Epithelial cell of proximal tubule (primary cell): Measurements from ENCODE around the gene CYP2J2. TPM values are rescaled to one million over a fixed set of nuclear protein-coding genes. Genes with fewer than 3 reads are reported as not detected.

Experiments used
- DNase-seq: peaks from one replicate; pipeline ENCODE4 v3.0.0-alpha.2; 2011; ENCODE audit warnings: low read depth
- H3K4me3 ChIP-seq: 2 replicates; pipeline ENCODE4 v1.5.1; 2011; ENCODE audit warnings: low read depth, mild to moderate bottlenecking, low read length
- total RNA-seq: library from RNA; depleted of rRNA; stranded (reverse); fragments of >200 nt; gene quantifications from 2 replicates; pipeline ENCODE4 v1.2.3, GENCODE V29; 2015
- TF ChIP-seq, protein P1 (sequence below): conservative IDR thresholded peaks from 2 replicates; pipeline ENCODE4 v1.5.1; 2012; ENCODE audit warnings: low read depth, mild to moderate bottlenecking, low read length

CYP2J2 gene
- total RNA-seq, 1 donor from 2014 or later = 4.3 TPM

DNA sequence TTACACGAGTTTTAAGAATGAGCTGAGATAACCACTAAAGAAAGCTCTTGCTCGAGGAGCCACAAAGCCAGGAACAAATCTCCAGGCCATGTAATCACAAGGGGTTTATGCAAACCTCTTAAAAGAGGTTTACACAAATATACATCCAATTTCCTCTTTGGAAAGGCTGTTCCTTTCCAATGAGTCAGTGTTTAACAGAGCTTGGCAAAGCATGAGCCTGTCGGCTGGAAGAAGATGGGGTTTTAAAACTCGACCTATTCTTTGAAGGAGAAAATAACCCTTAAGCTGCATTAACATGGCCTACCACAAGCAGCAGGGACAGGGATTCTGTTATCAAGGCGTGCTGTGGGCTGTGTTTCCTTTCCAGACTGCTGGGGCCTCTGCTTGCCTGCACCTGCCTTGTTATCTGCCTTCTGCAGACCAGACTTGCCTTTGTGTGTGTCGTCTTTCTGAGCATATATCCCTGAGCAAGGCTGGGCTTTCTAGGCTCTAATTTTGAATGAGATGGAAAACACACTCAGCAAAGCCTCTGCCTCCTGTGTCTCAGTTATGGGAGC is 40.6 kb upstream of the CYP2J2 start:
- H3K4me3 ChIP-seq = no peak overlapping the region
- TF ChIP-seq, protein P1, sequence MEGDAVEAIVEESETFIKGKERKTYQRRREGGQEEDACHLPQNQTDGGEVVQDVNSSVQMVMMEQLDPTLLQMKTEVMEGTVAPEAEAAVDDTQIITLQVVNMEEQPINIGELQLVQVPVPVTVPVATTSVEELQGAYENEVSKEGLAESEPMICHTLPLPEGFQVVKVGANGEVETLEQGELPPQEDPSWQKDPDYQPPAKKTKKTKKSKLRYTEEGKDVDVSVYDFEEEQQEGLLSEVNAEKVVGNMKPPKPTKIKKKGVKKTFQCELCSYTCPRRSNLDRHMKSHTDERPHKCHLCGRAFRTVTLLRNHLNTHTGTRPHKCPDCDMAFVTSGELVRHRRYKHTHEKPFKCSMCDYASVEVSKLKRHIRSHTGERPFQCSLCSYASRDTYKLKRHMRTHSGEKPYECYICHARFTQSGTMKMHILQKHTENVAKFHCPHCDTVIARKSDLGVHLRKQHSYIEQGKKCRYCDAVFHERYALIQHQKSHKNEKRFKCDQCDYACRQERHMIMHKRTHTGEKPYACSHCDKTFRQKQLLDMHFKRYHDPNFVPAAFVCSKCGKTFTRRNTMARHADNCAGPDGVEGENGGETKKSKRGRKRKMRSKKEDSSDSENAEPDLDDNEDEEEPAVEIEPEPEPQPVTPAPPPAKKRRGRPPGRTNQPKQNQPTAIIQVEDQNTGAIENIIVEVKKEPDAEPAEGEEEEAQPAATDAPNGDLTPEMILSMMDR = no peak
- DNase-seq = no peak

GRCh38 chr1:59952065-59952464 is 25.5 kb upstream of the CYP2J2 start:
- TF ChIP-seq, protein P1 = no peak

GRCh38 chr1:59949648-59950047 is 23.1 kb upstream of the CYP2J2 start:
- TF ChIP-seq, protein P1 = no peak
- no peak overlapping the region for H3K4me3 ChIP-seq
- DNase-seq = no peak

More at GRCh38 chr1:59952065-59952464, 25.5 kb upstream of the CYP2J2 start:
- no peak overlapping the region for H3K4me3 ChIP-seq
- no peak for DNase-seq

DNA sequence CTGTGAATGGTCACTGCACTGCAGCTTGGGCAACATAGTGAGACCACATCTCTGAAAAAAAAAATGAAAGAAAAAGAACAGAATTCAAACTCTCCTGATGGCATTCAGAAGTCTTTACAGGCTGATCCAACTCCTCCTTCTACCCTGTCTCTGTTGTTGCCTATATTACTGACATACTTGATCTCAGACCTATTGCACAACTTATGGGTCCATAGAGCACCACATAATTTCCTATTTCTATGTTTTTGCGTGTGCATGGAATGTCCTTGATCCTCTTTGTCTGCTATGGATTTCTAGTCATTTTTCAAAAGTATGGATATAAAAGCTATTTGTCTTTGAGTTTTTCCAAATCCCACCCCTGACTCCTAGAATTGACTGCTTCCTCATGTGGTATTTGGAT is 22.4 kb upstream of the CYP2J2 start:
- H3K4me3 ChIP-seq = no peak overlapping the region

GRCh38 chr1:59947047-59947938 is 20.7 kb upstream of the CYP2J2 start:
- H3K4me3 ChIP-seq = no peak overlapping the region
- peak; percentile 4 for DNase-seq
- TF ChIP-seq, protein P1 = peak; percentile 96

More for the DNA sequence above, 22.4 kb upstream of the CYP2J2 start:
- TF ChIP-seq, protein P1 = no peak
- no peak for DNase-seq

- TF ChIP-seq, protein P1 = no peak
- H3K4me3 ChIP-seq = no peak overlapping the region
- no peak for DNase-seq
Measured at GRCh38 chr1:59945790-59946189, 19.2 kb upstream of the CYP2J2 start.
